ENCODE results near the gene FTHL17. TPM values are rescaled to one million over a fixed set of nuclear protein-coding genes. Genes with fewer than 3 reads are reported as not detected.
A peak's percentile ranks its signal among the peaks of the same experiment; 100 is the strongest.

Gene FTHL17
- polyA plus RNA-seq, 4 donors = not detected

DNA sequence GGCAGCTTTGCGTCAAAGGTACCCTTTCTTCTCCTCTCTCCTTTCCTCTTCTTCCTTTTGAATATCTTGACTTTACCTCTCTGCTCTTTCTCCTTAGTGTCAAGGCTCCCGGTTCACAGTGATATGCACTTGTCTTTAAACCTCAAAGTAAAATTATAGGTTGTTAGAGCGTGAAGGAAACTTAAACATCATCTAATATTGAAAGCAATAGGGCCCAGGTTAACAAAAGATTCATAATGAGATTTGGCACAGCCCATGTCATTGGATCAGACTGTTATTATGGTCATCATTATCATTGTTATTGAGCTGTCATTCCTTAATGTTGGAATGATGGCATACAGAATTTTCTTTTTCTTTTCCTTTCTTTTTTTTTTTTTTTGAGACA is 32.5 kb downstream of the FTHL17 start:
- DNase-seq (ENCODE audit: low read depth in 4 of 4, low spot score in 3 of 4) = no peak

GRCh38 chrX:31038575-31039326 is 33.1 kb downstream of the FTHL17 start:
- peak in 1 of 4 donors; percentile 14 for DNase-seq (ENCODE audit: low read depth in 4 of 4, low spot score in 3 of 4)

DNA sequence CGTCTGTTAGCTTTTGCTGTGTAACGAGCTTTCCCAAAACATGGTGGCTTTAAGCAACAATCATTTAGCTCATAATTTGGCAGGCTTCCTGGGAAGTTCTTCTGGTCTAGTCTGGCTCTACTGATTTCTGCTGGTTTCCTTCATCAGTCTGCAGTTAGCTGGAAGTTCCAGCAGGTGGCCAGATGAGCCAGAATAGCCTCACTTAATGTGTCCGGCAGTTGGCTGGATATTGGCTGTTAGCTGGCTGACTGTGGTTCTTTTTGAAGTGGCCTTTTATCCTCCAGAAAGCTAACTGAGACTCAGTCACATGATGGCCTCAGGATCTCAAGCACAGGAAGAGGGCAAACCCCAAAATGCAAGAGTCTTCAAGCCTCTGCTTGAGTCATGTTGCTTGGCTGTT is 34.9 kb downstream of the FTHL17 start:
- DNase-seq (ENCODE audit: low read depth in 4 of 4, low spot score in 3 of 4) = no peak

GRCh38 chrX:31027351-31027750 is 44.5 kb downstream of the FTHL17 start:
- DNase-seq (ENCODE audit: low read depth in 4 of 4, low spot score in 3 of 4) = no peak

GRCh38 chrX:31024866-31025265 is 47.0 kb downstream of the FTHL17 start:
- DNase-seq (ENCODE audit: low read depth in 4 of 4, low spot score in 3 of 4) = no peak

GRCh38 chrX:31021537-31021936 is 50.3 kb downstream of the FTHL17 start:
- peak in 1 of 4 donors; percentile 25 for DNase-seq (ENCODE audit: low read depth in 4 of 4, low spot score in 3 of 4)

Other genes starting within 250 kb of the FTHL17 start
- 10 to 100 TPM; 19.9 to 35.1 (median 33.5) TPM for gene TAB3, start 182.8 kb downstream of the FTHL17 start, polyA plus RNA-seq (ENCODE audit: insufficient read length in 4 of 4)

Data from left renal pelvis (tissue), 4 donors.